ENCODE results near the gene STK17A.
"Not testable (repeated sequence)": the region's sequence is repeated elsewhere in the genome, so short reads cannot be mapped to it uniquely, and the experiment has no call there.

The STK17A gene

GRCh38 chr7:43602256-43602655, 19.3 kb downstream of the STK17A start:
- no peak for DNase-seq

- DNase-seq: no peak
These were observed 21.3 kb downstream of the STK17A start for GRCh38 chr7:43604251-43604650.

- DNase-seq: no peak
These were observed 26.2 kb downstream of the STK17A start for GRCh38 chr7:43609097-43609496.

GRCh38 chr7:43612128-43612527, 29.2 kb downstream of the STK17A start:
- DNase-seq: no peak

GRCh38 chr7:43612599-43613589, 30.0 kb downstream of the STK17A start:
- no peak for DNase-seq

GRCh38 chr7:43615558-43616145, 32.7 kb downstream of the STK17A start:
- no peak for DNase-seq

GRCh38 chr7:43616977-43617376, 34.1 kb downstream of the STK17A start:
- no peak for DNase-seq

- no peak for DNase-seq
These were observed 35.2 kb downstream of the STK17A start for GRCh38 chr7:43618073-43618472.

- DNase-seq: no peak
These were observed 36.5 kb downstream of the STK17A start for GRCh38 chr7:43619213-43620012.

GRCh38 chr7:43621729-43622448, 39.0 kb downstream of the STK17A start:
- no peak for DNase-seq

GRCh38 chr7:43624156-43624555, 41.2 kb downstream of the STK17A start:
- DNase-seq: no peak

GRCh38 chr7:43625453-43625852, 42.5 kb downstream of the STK17A start:
- peak; percentile 32 for DNase-seq

- DNase-seq: no peak
These were observed 43.1 kb downstream of the STK17A start for GRCh38 chr7:43625980-43626379.

- no peak for DNase-seq
These were observed 43.8 kb downstream of the STK17A start for GRCh38 chr7:43626695-43627094.

GRCh38 chr7:43627798-43628197, 44.9 kb downstream of the STK17A start:
- DNase-seq: not testable (repeated sequence)

- DNase-seq: no peak
These were observed 45.5 kb downstream of the STK17A start for GRCh38 chr7:43628431-43628830.

- no peak for DNase-seq
These were observed 46.9 kb downstream of the STK17A start for GRCh38 chr7:43629857-43630256.

GRCh38 chr7:43630482-43630881, 47.6 kb downstream of the STK17A start:
- no peak for DNase-seq

- DNase-seq: no peak
These were observed 48.7 kb downstream of the STK17A start for GRCh38 chr7:43631559-43631958.

GRCh38 chr7:43632746-43633145, 49.8 kb downstream of the STK17A start:
- no peak for DNase-seq

- no peak for DNase-seq
These were observed 51.5 kb downstream of the STK17A start for GRCh38 chr7:43634384-43634783.

- no peak for DNase-seq
These were observed 53.2 kb downstream of the STK17A start for GRCh38 chr7:43636093-43636492.
